NB4 (cell line): Measurements from ENCODE around the gene CPNE9.

ENCODE experiments used
- DNase-seq: peaks from one replicate; pipeline ENCODE4 v3.0.0; 2010; ENCODE audit warnings: low read depth
- H3K4me3 ChIP-seq: one replicate; pipeline ENCODE4 v1.5.1; 2011; ENCODE audit warnings: mild to moderate bottlenecking, low read depth, low read length, moderate library complexity
- CTCF ChIP-seq: IDR thresholded peaks from one replicate; pipeline ENCODE4 v1.5.1; 2012; ENCODE audit warnings: low read depth, low read length
- MAX ChIP-seq: IDR thresholded peaks from 2 replicates; pipeline ENCODE4 v1.6.1; 2011; ENCODE audit warnings: low read depth, low read length
- MYC ChIP-seq: IDR thresholded peaks from 2 replicates; pipeline ENCODE4 v1.6.1; 2011; ENCODE audit warnings: low read depth, low read length
- POLR2A ChIP-seq: IDR thresholded peaks from 2 replicates; pipeline ENCODE4 v1.6.1; 2011; ENCODE audit warnings: mild to moderate bottlenecking; ENCODE audit not compliant: insufficient read length; ENCODE audit errors: extremely low read depth

CPNE9 gene

GRCh38 chr3:9676785-9677184, 26.8 kb upstream of the CPNE9 start:
- DNase-seq: no peak
- no peak overlapping the region for H3K4me3 ChIP-seq
- TF ChIP-seq MYC (no peak), POLR2A (no peak), MAX (no peak), CTCF (no peak)

DNA sequence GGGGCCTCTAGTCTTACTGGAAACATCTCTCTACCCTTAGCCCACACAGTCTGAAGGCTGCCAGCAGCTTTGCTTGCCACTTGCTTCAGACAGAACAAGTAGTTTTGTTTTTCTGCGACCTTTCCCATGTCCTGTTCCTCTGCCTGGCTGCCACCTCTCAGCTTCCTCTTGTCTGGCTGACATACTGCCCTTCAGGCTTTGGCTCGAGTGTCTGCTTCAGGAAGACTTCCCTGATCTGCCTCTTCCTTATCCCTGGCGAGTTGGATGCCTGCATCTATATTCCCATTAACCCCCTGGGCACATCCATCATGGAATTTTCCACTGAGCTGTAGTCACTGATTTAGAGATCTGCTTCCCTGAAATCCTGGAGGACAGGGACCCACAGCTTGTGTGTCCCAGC, 25.1 kb upstream of the CPNE9 start:
- no peak overlapping the region for H3K4me3 ChIP-seq
- DNase-seq: no peak
- TF ChIP-seq MYC: no peak
- TF ChIP-seq CTCF: no peak
- no peak for TF ChIP-seq POLR2A
- no peak for TF ChIP-seq MAX

GRCh38 chr3:9679476-9680080, 24.1 kb upstream of the CPNE9 start:
- H3K4me3 ChIP-seq: no peak overlapping the region
- TF ChIP-seq MAX: no peak
- DNase-seq: peak; percentile 34

DNA sequence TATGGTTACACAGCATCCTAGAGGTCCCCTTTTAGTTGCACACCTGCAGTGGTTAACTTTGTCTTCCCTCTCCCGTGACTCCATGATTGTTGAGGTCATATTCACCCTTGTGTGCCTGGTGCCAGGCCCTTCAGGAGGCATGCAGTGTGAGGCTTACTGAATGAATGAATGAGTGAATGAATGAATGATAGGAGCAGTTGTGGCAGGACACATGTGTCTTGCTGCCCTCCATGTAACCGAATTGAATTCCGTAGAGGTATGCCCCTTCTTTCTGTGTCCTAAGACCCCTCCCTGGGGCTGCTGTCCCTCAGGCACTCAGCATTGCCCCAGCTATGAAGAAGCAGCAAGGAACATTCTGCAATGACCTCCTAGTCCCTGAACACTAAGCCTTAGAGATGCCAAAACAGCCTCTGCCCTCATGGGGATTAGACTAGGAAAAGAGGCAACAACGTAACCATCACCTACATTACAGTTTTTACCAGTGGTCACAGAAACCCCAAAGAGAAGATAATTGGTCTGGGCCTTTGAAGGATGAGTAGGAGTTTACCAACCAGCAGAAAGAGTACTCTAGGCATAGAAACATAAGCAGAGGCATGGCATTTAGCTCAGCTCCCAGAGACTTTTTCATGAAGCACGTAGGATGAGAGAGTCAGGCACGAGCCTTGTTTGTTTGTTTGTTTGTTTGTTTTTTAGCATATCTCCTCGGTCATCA, 22.5 kb upstream of the CPNE9 start:
- TF ChIP-seq CTCF (no peak), POLR2A (no peak), MYC (no peak), MAX (no peak)
- no peak for DNase-seq
- no peak overlapping the region for H3K4me3 ChIP-seq

DNA sequence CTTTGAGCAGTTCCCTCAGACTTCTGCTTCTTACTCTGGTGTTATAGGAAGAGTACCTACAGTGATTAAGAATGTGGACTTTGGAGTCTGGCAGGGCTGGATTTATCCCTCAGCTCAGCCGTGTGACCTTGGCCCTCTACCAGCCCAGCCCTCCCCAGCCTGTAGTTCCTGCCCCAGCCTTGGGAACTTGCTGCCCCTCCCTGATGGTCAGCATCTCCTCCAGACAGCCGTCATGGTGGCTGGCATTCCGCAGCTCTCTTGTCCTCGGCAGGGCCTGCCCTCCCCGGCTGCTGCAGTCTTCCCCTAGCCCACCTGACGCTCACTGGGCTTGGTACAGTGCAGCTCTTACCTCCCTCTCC, 21.9 kb upstream of the CPNE9 start:
- no peak for TF ChIP-seq POLR2A
- no peak for TF ChIP-seq MYC
- no peak for TF ChIP-seq MAX
- TF ChIP-seq CTCF: no peak
- H3K4me3 ChIP-seq: no peak overlapping the region
- DNase-seq: no peak

DNA sequence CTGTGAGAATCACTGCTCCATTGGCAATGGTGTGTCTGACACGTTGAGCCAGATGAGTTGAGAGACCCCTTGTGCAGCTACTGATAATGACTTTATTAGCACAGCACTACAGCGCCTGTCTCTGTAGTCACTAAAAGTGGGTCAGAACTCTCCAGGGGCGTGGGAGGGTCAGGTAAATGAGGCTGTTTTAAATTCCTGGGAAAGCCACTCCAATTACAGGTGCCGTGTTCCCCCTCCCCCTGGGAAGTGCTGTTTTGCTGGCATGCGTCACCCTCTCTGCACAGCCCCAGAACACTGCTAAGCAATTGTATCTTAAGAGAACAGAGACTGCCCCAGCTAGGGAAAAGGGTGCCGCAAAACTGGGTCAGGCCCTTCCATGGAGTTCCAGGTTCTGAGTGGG, 21.5 kb upstream of the CPNE9 start:
- DNase-seq: no peak
- H3K4me3 ChIP-seq: no peak overlapping the region
- TF ChIP-seq MYC (no peak), POLR2A (no peak), MAX (no peak), CTCF (no peak)
